Measurements from ENCODE around the gene ARR3.
"Not testable (repeated sequence)": the region's sequence is repeated elsewhere in the genome, so short reads cannot be mapped to it uniquely, and the experiment has no call there.

The ARR3 gene

GRCh38 chrX:70268034-70268433, at the start of gene ARR3:
Gene ARR3, plus strand, starts transcription at chrX:70268334. Its CDS starts 1,052 bp downstream, at chrX:70269386.
- DNase-seq = no peak

GRCh38 chrX:70219938-70220764, 48.0 kb upstream of the ARR3 start:
- no peak for DNase-seq

- DNase-seq = no peak
Observed at GRCh38 chrX:70226048-70226447, 42.1 kb upstream of the ARR3 start.

DNA sequence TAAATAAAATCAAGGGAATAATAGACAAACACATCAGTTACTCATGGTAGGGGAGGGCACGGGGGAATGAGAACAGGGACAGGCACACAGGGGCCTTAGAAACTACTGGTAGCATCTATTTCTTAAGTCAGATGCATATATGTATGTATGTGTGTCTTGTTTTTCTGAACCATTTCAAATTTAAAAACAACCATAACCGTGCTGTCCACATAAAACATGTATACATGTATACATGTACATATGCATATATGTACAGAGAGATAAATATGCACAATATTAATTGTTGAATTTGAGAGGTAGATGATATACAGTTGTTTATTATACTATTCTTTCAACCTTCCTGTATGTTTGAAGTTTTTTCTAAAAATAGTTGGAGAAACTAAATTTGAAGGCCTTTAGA, 41.4 kb upstream of the ARR3 start:
- no peak for DNase-seq

DNA sequence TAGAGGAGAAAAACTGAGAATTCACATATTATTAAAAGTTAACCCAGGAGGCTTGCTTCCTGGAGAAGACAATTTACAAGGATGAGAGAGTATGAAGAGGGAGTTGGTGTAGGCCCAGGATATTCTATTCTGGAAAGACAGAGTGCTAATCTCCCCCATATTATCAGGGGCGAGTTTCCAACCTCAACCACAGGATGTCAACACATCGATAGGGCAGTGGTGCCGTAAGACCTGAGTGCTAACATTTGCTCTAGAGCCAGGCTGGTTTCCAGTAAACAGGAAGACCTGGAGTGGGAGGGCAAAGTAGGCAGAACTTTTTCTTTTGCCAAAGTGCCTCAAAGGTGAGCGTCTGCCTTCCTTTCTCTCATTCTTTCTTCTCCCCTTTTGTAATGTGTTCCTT, 36.5 kb upstream of the ARR3 start:
- DNase-seq = no peak

DNA sequence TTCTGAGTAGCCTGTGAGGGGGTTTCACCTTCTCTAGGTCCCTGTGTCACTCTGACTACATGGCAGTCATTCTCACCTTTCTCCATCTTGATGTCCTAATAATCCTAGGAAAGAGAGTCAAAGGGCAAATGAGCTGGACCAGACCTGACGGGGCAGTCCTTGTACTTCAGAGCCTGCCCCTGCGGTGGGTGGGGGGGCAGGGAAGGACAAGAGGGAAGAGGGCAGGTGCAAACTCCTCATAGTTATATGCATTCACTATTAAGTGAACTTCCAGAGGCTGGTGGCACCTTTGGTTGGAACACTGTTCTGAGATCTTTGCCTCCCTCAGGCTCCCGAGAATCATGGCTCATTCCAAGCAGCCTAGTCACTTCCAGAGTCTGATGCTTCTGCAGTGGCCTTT, 33.8 kb upstream of the ARR3 start, which contains the start of gene AWAT1:
Gene AWAT1 (plus strand): TSS at position 301 of the 400 bp plus-strand sequence. CDS start 41 bp downstream, at position 342.
- no peak for DNase-seq

GRCh38 chrX:70240751-70241150, 27.4 kb upstream of the ARR3 start:
- DNase-seq = no peak

DNA sequence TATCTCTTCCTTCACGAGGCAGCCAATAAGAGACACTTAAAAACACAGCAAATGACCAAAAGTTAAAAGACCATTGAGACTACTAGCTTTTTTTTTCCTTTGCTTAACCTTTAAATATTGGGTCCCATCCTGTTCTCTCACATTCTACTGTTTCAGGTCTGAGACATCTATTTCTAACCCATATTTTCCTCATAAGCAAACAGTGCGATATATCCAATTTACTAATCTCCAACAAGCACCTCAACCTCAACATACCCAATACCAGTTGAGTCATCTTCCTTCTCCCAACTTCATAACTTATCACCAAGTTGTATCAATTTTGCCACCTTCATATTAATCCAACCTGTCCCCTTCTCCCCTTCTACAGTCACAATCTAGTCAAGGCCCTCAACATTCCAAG, 26.6 kb upstream of the ARR3 start:
- no peak for DNase-seq

DNA sequence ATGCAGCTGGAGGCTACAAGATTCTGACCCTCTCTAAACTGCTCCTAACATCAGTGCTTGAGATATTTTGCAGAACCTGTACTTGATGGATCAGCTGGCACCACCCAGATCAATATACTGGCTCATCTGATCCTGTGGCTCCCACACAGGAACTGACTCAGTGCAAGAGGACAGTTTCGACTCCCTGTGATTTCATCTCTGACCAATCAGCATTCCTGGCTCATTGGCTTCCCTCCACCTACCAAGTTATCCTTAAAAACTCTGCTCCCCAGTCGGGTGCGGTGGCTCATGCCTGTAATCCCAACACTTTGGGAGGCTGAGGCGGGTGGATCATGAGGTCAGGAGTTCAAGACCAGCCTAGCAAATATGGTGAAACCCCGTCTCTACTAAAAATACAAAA, 24.5 kb upstream of the ARR3 start:
- not testable (repeated sequence) for DNase-seq

DNA sequence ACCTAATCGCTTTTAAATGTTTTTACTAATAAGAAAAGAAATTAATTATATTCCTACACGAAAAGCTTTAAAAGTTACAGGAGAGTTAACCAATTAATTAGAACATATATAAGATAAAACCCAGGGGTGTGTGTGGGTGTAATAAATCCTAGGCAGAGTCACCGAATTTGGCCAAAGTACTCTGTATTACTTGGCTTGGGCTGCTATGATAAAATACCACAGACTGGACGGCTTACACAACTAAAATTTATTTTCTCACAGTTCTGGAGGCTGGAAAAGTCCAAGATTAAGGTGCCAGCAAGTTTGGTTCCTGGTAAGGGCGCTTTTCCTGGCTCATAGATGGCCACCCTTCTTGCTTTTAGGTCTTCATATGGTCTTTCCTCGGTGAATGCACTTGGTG, 23.3 kb upstream of the ARR3 start:
- DNase-seq = no peak

GRCh38 chrX:70247252-70247651, 20.9 kb upstream of the ARR3 start:
- no peak for DNase-seq

DNA sequence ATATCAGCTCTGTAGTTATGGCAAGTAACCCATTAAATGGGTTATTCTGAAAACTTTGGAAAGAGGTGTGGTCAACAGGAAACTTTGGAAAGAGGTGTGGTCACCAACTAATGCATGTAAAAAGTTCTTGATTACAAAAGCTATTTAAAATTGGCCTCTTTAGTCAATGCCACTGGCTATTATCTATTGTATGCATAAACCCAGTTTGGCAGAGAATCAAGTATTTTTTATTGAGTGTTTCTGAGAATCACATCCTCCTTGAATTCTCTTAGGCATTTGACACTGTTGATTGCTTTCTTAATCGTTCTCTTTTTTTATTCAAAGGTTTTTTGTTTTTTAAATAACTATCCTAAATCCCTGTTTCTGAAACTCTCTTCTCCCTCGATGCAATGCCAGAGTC, 15.6 kb upstream of the ARR3 start:
- DNase-seq = no peak

GRCh38 chrX:70253377-70254062, 14.6 kb upstream of the ARR3 start:
- no peak for DNase-seq

DNA sequence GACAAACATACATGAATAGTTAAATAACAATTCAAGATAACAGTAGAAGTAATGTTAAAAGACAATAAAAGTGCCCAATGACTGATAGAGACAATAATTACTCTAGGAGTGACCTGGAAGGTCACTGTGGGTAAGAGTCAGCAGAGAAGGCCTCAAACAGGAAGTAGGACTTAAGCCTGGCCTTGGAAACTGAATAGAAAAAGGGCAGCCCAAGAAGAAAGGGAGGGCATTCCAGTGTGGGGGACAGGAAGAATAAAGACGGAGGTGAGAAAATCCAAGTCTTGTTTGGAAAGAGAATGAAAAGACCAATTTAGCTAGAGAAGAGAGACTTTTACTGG, 14.1 kb upstream of the ARR3 start:
- no peak for DNase-seq

GRCh38 chrX:70254909-70255308, 13.2 kb upstream of the ARR3 start:
- no peak for DNase-seq

DNA sequence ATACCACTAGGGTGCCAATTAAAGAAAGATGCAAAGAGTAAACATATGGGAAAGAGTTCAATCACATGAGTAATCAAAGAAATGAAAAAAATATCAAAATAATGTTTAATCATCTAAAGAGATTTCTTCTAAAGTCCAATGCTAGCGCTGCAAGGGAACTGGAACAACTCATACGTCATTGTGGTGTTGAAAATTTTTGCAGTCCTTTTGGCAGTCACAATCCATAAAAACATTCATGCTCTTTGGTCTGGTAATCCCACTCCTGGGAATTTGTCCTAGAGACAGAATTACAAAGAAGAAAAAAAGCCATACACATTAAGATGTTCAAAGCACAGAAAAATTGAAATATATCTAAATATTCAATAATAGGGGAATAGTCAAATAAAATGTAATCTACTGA, 12.7 kb upstream of the ARR3 start:
- DNase-seq = no peak

GRCh38 chrX:70257423-70258288, 10.5 kb upstream of the ARR3 start:
- no peak for DNase-seq

DNA sequence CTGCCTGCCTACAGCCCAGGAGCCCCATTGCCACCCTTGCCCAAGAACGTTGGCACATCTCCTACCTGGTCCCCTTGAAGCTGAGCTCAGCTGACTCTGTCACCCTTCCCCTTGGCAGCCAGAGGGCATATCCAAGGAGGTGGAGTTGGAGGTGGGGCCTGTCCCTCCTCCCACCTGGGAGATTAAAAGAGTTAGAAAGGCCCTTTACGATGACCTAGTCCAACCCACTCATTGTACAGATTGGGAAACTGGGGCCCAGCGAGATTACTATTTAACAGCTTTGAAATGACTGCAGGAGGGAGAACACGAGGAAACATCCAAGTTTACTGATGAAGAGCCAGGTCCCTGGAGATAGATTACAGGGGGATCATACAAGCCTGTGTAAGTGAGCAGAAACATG, 8.0 kb upstream of the ARR3 start, which contains the start of gene P2RY4:
Gene P2RY4 (minus strand): TSS at position 101 of the 400 bp plus-strand sequence. CDS start 580 bp downstream, outside the sequence.
- no peak for DNase-seq

- peak; percentile 9 for DNase-seq
Observed at GRCh38 chrX:70262952-70263567, 5.1 kb upstream of the ARR3 start.

GRCh38 chrX:70264784-70265183, 3.4 kb upstream of the ARR3 start:
- DNase-seq = no peak

GRCh38 chrX:70274029-70274428, 5.9 kb downstream of the ARR3 start:
- not testable (repeated sequence) for DNase-seq

- DNase-seq = no peak
Observed at GRCh38 chrX:70279081-70279480, 10.9 kb downstream of the ARR3 start.

GRCh38 chrX:70280573-70280972, 12.4 kb downstream of the ARR3 start:
- DNase-seq = no peak

Measured in CD4-positive, alpha-beta T cell treated with Interleukin-21 for 1 hour (primary cell).